ENCODE results near the gene KCTD10. TPM values are rescaled to one million over a fixed set of nuclear protein-coding genes. Genes with fewer than 3 reads are reported as not detected.
A peak's percentile ranks its signal among the peaks of the same experiment; 100 is the strongest.

The KCTD10 gene
- total and polyA plus RNA-seq, 2 of the 13 experiments (the other 11 are each of a cell fraction or from before 2014, with no cell fraction given): 6.9 to 25.4 TPM

GRCh38 chr12:109476807-109477184, 304 bp downstream of the KCTD10 start:
- Histone ChIP-seq H4K20me1 (ENCODE audit: insufficient read depth, low read length) (no peaks in the 10 kb centered on the region), H3K4me1 (ENCODE audit: insufficient read depth, low read length) (peaks cover 36% of the 10 kb centered on the region), H3K9ac (ENCODE audit: insufficient read depth, low read depth, low read length) (peak overlapping the region; percentile 96), H3K79me2 (ENCODE audit: insufficient read depth, low read length) (peaks cover 61% of the 10 kb centered on the region), H3K27me3 (ENCODE audit: control insufficient read depth in 1 of 2, insufficient read depth in 2 of 2, low read length in 2 of 2) (no peaks in the 10 kb centered on the region; a peak in 1 of 5 replicates), H3K27ac (ENCODE audit: extremely low read length, insufficient read depth, low read length) (peak overlapping the region; percentile 94), H3K4me3 (replicated peaks in 1 of 3; ENCODE audit: insufficient read depth in 1 of 3, low read depth in 2 of 3, low read length in 3 of 3) (peak overlapping the region; percentile 95 to 98 (median 95)), H3K36me3 (replicated peaks in 1 of 2; ENCODE audit: control insufficient read depth in 1 of 2, insufficient read depth in 2 of 2, low read length in 2 of 2) (peaks cover 1 to 11% of the 10 kb centered on the region in 2 experiments; a peak in 1 of 5 replicates), H3K4me2 (ENCODE audit: low read depth, low read length) (peak overlapping the region; percentile 97), H2AFZ (ENCODE audit: low read length) (no peak overlapping the region), H3K9me3 (ENCODE audit: low read length) (no peaks in the 10 kb centered on the region)
- no TSS peak for BruUV-seq (replicated peaks)
- TF ChIP-seq GATA4 (IDR thresholded peaks at IDR 0.05; ENCODE audit: borderline replicate concordance, low read depth) (no peak), MAFK (conservative IDR thresholded peaks at IDR 0.05 in 1 of 2, IDR thresholded peaks at IDR 0.05 in 1 of 2; ENCODE audit: low read length in 2 of 2) (no peak), NFIC (IDR thresholded peaks at IDR 0.05; ENCODE audit: low read length) (no peak), KAT2B (IDR thresholded peaks at IDR 0.05; ENCODE audit: borderline replicate concordance, low read depth, low read length) (no peak), ZNF224 (CRISPR knock-in tag; IDR thresholded peaks at IDR 0.05) (0 out of 2 replicates have a peak, but pooled peaks have one; percentile 5), SNAI1 (CRISPR knock-in tag; IDR thresholded peaks at IDR 0.05; ENCODE audit: borderline replicate concordance) (no peak), E2F2 (CRISPR knock-in tag; IDR thresholded peaks at IDR 0.05; ENCODE audit: borderline replicate concordance) (no peak)
- ChIA-PET CTCF (ENCODE audit: low intra/inter-chr PET ratio, low total read pairs) (no interaction called here), POLR2A (interaction anchor here (1.8 to 1.9 kb wide), 2 partner anchors 14 to 17 kb away, joined by 16 to 18 read pairs; no protein-coding TSS in a partner anchor)
- intact Hi-C loops (cut with micrococcal nuclease; ENCODE audit: unreplicated experiment): loop anchor here (2.0 kb wide), 2 partner anchors 18 to 44 kb away; no protein-coding TSS in a partner anchor
- in situ Hi-C loops (cut with HindIII; ENCODE audit: extremely low pct_ligation_motif_present, low pct_unique_long_range_greater_than_20kb): no loop called here
- peak; percentile 19 for ATAC-seq
- 1% methylated on average over 11 of the region's 11 CpGs for WGBS (ENCODE audit: low lambda C conversion rate)
- no peak for FAIRE-seq
- no peak for DNase-seq (ENCODE audit: low spot score)

Measured in HepG2 (cell line).